ENCODE results near the gene ICOSLG.
"Not testable (repeated sequence)": the region's sequence is repeated elsewhere in the genome, so short reads cannot be mapped to it uniquely, and the experiment has no call there.

ICOSLG gene

GRCh38 chr21:44181506-44181905 lies 59.2 kb downstream of the ICOSLG start:
- DNase-seq (ENCODE audit: low read depth); H3K4me3 ChIP-seq (ENCODE audit: low read depth, low read length): not testable (repeated sequence)

- H3K4me3 ChIP-seq (ENCODE audit: low read depth, low read length); DNase-seq (ENCODE audit: low read depth): not testable (repeated sequence)
These were observed 64.6 kb downstream of the ICOSLG start for GRCh38 chr21:44176127-44176526.

- not testable (repeated sequence) for H3K4me3 ChIP-seq (ENCODE audit: low read depth, low read length)
These were observed 65.6 kb downstream of the ICOSLG start for GRCh38 chr21:44175189-44175588.

More at GRCh38 chr21:44175189-44175588, 65.6 kb downstream of the ICOSLG start:
- DNase-seq (ENCODE audit: low read depth), result not testable (repeated sequence)

Measured in GM12864 (cell line).